GM21423 (cell line): Measurements from ENCODE around the gene CCSER2.
A peak's percentile ranks its signal among the peaks of the same experiment; 100 is the strongest.
"Not testable (repeated sequence)": the region's sequence is repeated elsewhere in the genome, so short reads cannot be mapped to it uniquely, and the experiment has no call there.

Experiments used
- ATAC-seq: cut with Tn5 transposase; IDR thresholded peaks from one replicate; pipeline ENCODE4 v1.9.1; 2021; ENCODE audit warnings: mild to moderate bottlenecking, moderate library complexity; ENCODE audit not compliant: unreplicated experiment

Gene CCSER2

GRCh38 chr10:84328418-84329195, at the start of gene CCSER2:
TSS of gene CCSER2 (plus strand) at chr10:84328589. CDS start at chr10:84371053, 42,464 bp downstream.
- ATAC-seq = peak; percentile 58

- not testable (repeated sequence) for ATAC-seq
Measured at GRCh38 chr10:84279876-84280475, 48.4 kb upstream of the CCSER2 start.

GRCh38 chr10:84286695-84287094, 41.7 kb upstream of the CCSER2 start:
- ATAC-seq = no peak

- ATAC-seq = no peak
Measured at GRCh38 chr10:84288151-84288550, 40.2 kb upstream of the CCSER2 start.

- no peak for ATAC-seq
Measured at GRCh38 chr10:84289521-84290200, 38.7 kb upstream of the CCSER2 start.

- no peak for ATAC-seq
Measured at GRCh38 chr10:84290235-84290634, 38.2 kb upstream of the CCSER2 start.

GRCh38 chr10:84291384-84291783, 37.0 kb upstream of the CCSER2 start:
- no peak for ATAC-seq

- ATAC-seq = no peak
Measured at GRCh38 chr10:84292502-84292901, 35.9 kb upstream of the CCSER2 start.

GRCh38 chr10:84293171-84293570, 35.2 kb upstream of the CCSER2 start:
- no peak for ATAC-seq

- ATAC-seq = no peak
Measured at GRCh38 chr10:84293574-84294016, 34.8 kb upstream of the CCSER2 start.

GRCh38 chr10:84294766-84295447, 33.5 kb upstream of the CCSER2 start:
- peak; percentile 69 for ATAC-seq

GRCh38 chr10:84296091-84296981, 32.1 kb upstream of the CCSER2 start:
- no peak for ATAC-seq

- no peak for ATAC-seq
Measured at GRCh38 chr10:84298057-84298456, 30.3 kb upstream of the CCSER2 start.

- ATAC-seq = no peak
Measured at GRCh38 chr10:84302223-84302622, 26.2 kb upstream of the CCSER2 start.

- ATAC-seq = no peak
Measured at GRCh38 chr10:84306751-84307384, 21.5 kb upstream of the CCSER2 start.

GRCh38 chr10:84308021-84308420, 20.4 kb upstream of the CCSER2 start:
- no peak for ATAC-seq

GRCh38 chr10:84308481-84309304, 19.7 kb upstream of the CCSER2 start:
- ATAC-seq = peak; percentile 63

GRCh38 chr10:84310470-84310869, 17.9 kb upstream of the CCSER2 start:
- ATAC-seq = no peak

GRCh38 chr10:84311576-84311975, 16.8 kb upstream of the CCSER2 start:
- ATAC-seq = no peak
